B cell (primary cell): ENCODE results near the gene RCHY1. TPM values are rescaled to one million over a fixed set of nuclear protein-coding genes. Genes with fewer than 3 reads are reported as not detected.

Experiments
- ATAC-seq: fragments of 200-7000 bp; cut with Tn5 transposase; one replicate; pipeline ENCODE4 v1.10.0; 2021; ENCODE audit warnings: low read depth, mild to moderate bottlenecking, moderate number of reproducible peaks, moderate library complexity
- CTCF ChIA-PET: fragments of 350-600 bp; sonication (Branson Sonifier 250); formaldehyde crosslinking; loops from one replicate; lab custom pipeline; 2021; ENCODE audit warnings: antibody characterized with exemption, inconsistent platforms; lab: Charles Lee
- POLR2A ChIA-PET: fragments of 350-600 bp; sonication (Branson Sonifier 250); formaldehyde crosslinking; loops from one replicate; lab custom pipeline; 2021; ENCODE audit warnings: antibody characterized with exemption; lab: Charles Lee
- DNase-seq: peaks from one replicate; pipeline ENCODE4 v3.0.0; 2013
- H2AFZ ChIP-seq: 2 replicates; pipeline ENCODE4 v1.6.1; 2012; ENCODE audit warnings: mild to moderate bottlenecking, low read depth, low read length; ENCODE audit not compliant: insufficient read depth, poor library complexity, severe bottlenecking
- H3K27ac ChIP-seq, 2 donors: 1 replicate in 1 of 2; 2 replicates in 1 of 2; pipeline ENCODE4 v1.5.1; 2012 to 2013; ENCODE audit warnings: low read length in 2 of 2, mild to moderate bottlenecking in 2 of 2, moderate library complexity in 1 of 2
- H3K27me3 ChIP-seq, 4 experiments: fragments of 200-600 bp in 1 of 4; sonication (generic) in 1 of 4; replicated peaks in 1 of 4; 1 replicate in 2 of 4; 2 replicates in 2 of 4; pipeline versions ENCODE4 v1.6.1 to v1.7.0; 2013 to 2016; ENCODE audit warnings: low read length in 3 of 4, mild to moderate bottlenecking in 2 of 4, mixed read lengths in 1 of 4, moderate library complexity in 1 of 4; ENCODE audit not compliant: insufficient read depth in 4 of 4, control insufficient read depth in 3 of 4; ENCODE audit errors: control extremely low read depth in 1 of 4
- H3K36me3 ChIP-seq, 2 experiments: replicated peaks in 1 of 2; 1 replicate in 1 of 2; 2 replicates in 1 of 2; pipeline versions ENCODE4 v1.6.1 to v1.7.1; 2013; ENCODE audit warnings: low read length in 1 of 2; ENCODE audit not compliant: insufficient read depth in 2 of 2, control insufficient read depth in 1 of 2; ENCODE audit errors: control extremely low read depth in 1 of 2, extremely low read depth in 1 of 2
- H3K4me1 ChIP-seq, 2 donors: fragments of 200-600 bp in 1 of 2; sonication (generic) in 1 of 2; 1 replicate in 1 of 2; 2 replicates in 1 of 2; pipeline versions ENCODE4 v1.5.1 to v1.6.1; 2013 to 2017; ENCODE audit warnings: low read length in 2 of 2; ENCODE audit not compliant: control insufficient read depth in 2 of 2, insufficient read depth in 2 of 2
- H3K4me2 ChIP-seq: replicated peaks from 2 replicates; pipeline ENCODE3; 2012; ENCODE audit warnings: mild to moderate bottlenecking, low read depth, low read length; ENCODE audit not compliant: poor library complexity, severe bottlenecking
- H3K4me3 ChIP-seq, 5 experiments: fragments of 200-600 bp in 1 of 5; sonication (generic) in 1 of 5; 1 replicate in 3 of 5; 2 replicates in 2 of 5; pipeline versions ENCODE4 v1.5.1 to v1.7.0; 2011 to 2016; ENCODE audit warnings: low read length in 4 of 5, mild to moderate bottlenecking in 4 of 5, low read depth in 2 of 5, control low read depth in 1 of 5, moderate library complexity in 1 of 5; ENCODE audit not compliant: insufficient read depth in 1 of 5; ENCODE audit errors: control extremely low read depth in 1 of 5, extremely low read depth in 1 of 5
- H3K79me2 ChIP-seq: fragments of 200-600 bp; sonication (generic); one replicate; pipeline ENCODE4 v1.6.0; 2016; ENCODE audit warnings: low read length; ENCODE audit not compliant: control insufficient read depth, insufficient read depth
- H3K9ac ChIP-seq: fragments of 200-600 bp; sonication (generic); 2 replicates; pipeline ENCODE4 v1.6.1; 2017; ENCODE audit warnings: mild to moderate bottlenecking, low read length, moderate library complexity
- H3K9me3 ChIP-seq, 3 donors: one replicate each; pipeline versions ENCODE4 v1.6.1 to v1.7.1; 2013; ENCODE audit warnings: low read length in 2 of 3; ENCODE audit not compliant: control insufficient read depth in 2 of 3, insufficient read depth in 1 of 3; ENCODE audit errors: control extremely low read depth in 1 of 3
- H4K20me1 ChIP-seq: 2 replicates; pipeline ENCODE4 v1.6.0; 2012; ENCODE audit warnings: mild to moderate bottlenecking, low read length; ENCODE audit not compliant: insufficient read depth, control insufficient read depth, poor library complexity, severe bottlenecking
- H3K27ac Mint-ChIP-seq: one replicate; pipeline ENCODE4 v1.8.0; 2021; ENCODE audit warnings: mixed read lengths
- H3K27me3 Mint-ChIP-seq: one replicate; pipeline ENCODE4 v1.8.0; 2021; ENCODE audit warnings: mixed read lengths
- H3K4me1 Mint-ChIP-seq: one replicate; pipeline ENCODE4 v1.8.0; 2021; ENCODE audit warnings: mixed read lengths
- H3K4me3 Mint-ChIP-seq: one replicate; pipeline ENCODE4 v1.8.0; 2021; ENCODE audit warnings: mixed read lengths
- H3K9me3 Mint-ChIP-seq: one replicate; pipeline ENCODE4 v1.8.0; 2022; ENCODE audit warnings: mixed read lengths; ENCODE audit not compliant: insufficient read depth
- CTCF ChIP-seq: fragments of 200-600 bp; IDR thresholded peaks from one replicate; pipeline ENCODE4 v1.8.0; 2022; ENCODE audit warnings: antibody characterized with exemption, mild to moderate bottlenecking
- EZH2 ChIP-seq: IDR thresholded peaks from 2 replicates; pipeline ENCODE4 v1.6.1; 2012; ENCODE audit warnings: borderline replicate concordance, low read depth, mild to moderate bottlenecking, moderate library complexity, low read length; ENCODE audit not compliant: insufficient read depth, poor library complexity, severe bottlenecking
- WGBS: methylation state at CpG from one replicate; pipeline ENCODE4 v1.1.5; 2013; ENCODE audit warnings: missing lambda C conversion rate; ENCODE audit not compliant: insufficient coverage; 5-methylcytosine and 5-hydroxymethylcytosine counted together
- intact Hi-C: fragments of 100-400 bp; cut with micrococcal nuclease; formaldehyde crosslinking; loops from one replicate; pipeline ENCODE4 v1.10.0; 2022
- polyA plus RNA-seq: library from polyadenylated mRNA; depleted of rRNA; stranded (reverse); fragments of >200 nt; gene quantifications from 2 replicates; pipeline ENCODE4 v1.2.3, GENCODE V29; 2012
- total RNA-seq, 2 donors: library from RNA; stranded (reverse); fragments of 120-200 nt in 1 of 2; gene quantifications; 1 replicate in 1 of 2; 2 replicates in 1 of 2; pipeline versions ENCODE4 v1.2.3 to v1.2.4, GENCODE V29; 2013 to 2022

The RCHY1 gene
- total and polyA plus RNA-seq, 2 donors (not counting 1 experiment from before 2014, with no cell fraction given): 19.8 to 33.3 TPM

- ChIA-PET POLR2A (no interaction called here), CTCF (interaction anchor here (0.6 to 1.4 kb wide), 4 partner anchors 15 to 626 kb away, joined by 3 to 5 read pairs (median 4); no protein-coding TSS in a partner anchor)
- no peak for TF ChIP-seq EZH2
- no peak for TF ChIP-seq CTCF
Measured at GRCh38 chr4:75499900-75500299, 14.3 kb downstream of the RCHY1 start.

GRCh38 chr4:75498041-75498440 lies 16.2 kb downstream of the RCHY1 start:
- intact Hi-C loops: no loop called here
- WGBS: no CpG with 5 or more reads among the region's 2 CpGs
- H3K27me3 Mint-ChIP-seq: no peaks in the 10 kb centered on the region
- no peak overlapping the region for H2AFZ ChIP-seq
- peaks cover 28 to 42% of the 10 kb centered on the region in 2 experiments for H3K36me3 ChIP-seq
- no peak for DNase-seq
- no peak overlapping the region for H3K27ac Mint-ChIP-seq
- no peaks in the 10 kb centered on the region for H3K4me1 ChIP-seq
- H3K27ac ChIP-seq: no peak overlapping the region
- ChIA-PET POLR2A (no interaction called here), CTCF (interaction anchor here (0.6 to 0.7 kb wide), 2 partner anchors 16 to 230 kb away, joined by 3 to 4 read pairs; partner anchors contain the start of genes RCHY1 and THAP6)
- no peaks in the 10 kb centered on the region for H3K4me1 Mint-ChIP-seq
- no peak overlapping the region for H3K4me3 ChIP-seq
- H3K79me2 ChIP-seq: peaks cover 41% of the 10 kb centered on the region
- H4K20me1 ChIP-seq: peaks cover 14% of the 10 kb centered on the region
- no peak for ATAC-seq
- H3K27me3 ChIP-seq: no peaks in the 10 kb centered on the region
- no peak overlapping the region for H3K9ac ChIP-seq
- H3K9me3 Mint-ChIP-seq: no peaks in the 10 kb centered on the region
- TF ChIP-seq EZH2 (no peak), CTCF (no peak)
- H3K9me3 ChIP-seq: peaks cover 0 to 4% (median 0%) of the 10 kb centered on the region in 3 donors
- no peak overlapping the region for H3K4me3 Mint-ChIP-seq
- H3K4me2 ChIP-seq: no peak overlapping the region

More at GRCh38 chr4:75499900-75500299, 14.3 kb downstream of the RCHY1 start:
- Mint-ChIP-seq H3K27ac (no peak overlapping the region), H3K4me1 (no peaks in the 10 kb centered on the region), H3K4me3 (no peak overlapping the region), H3K9me3 (no peaks in the 10 kb centered on the region), H3K27me3 (no peaks in the 10 kb centered on the region)
- H3K27ac ChIP-seq: no peak overlapping the region
- H3K36me3 ChIP-seq: peaks cover 30 to 42% of the 10 kb centered on the region in 2 experiments
- no peak overlapping the region for H3K4me2 ChIP-seq
- H3K27me3 ChIP-seq: no peaks in the 10 kb centered on the region
- peaks cover 0 to 4% (median 0%) of the 10 kb centered on the region in 3 donors for H3K9me3 ChIP-seq
- no CpG with 5 or more reads among the region's 2 CpGs for WGBS
- H3K4me1 ChIP-seq: no peaks in the 10 kb centered on the region
- peaks cover 15% of the 10 kb centered on the region for H4K20me1 ChIP-seq
- intact Hi-C loops: no loop called here
- peaks cover 41% of the 10 kb centered on the region for H3K79me2 ChIP-seq
- ATAC-seq (no peak), DNase-seq (no peak)
- no peak overlapping the region for H2AFZ ChIP-seq
- no peak overlapping the region for H3K9ac ChIP-seq
- no peak overlapping the region for H3K4me3 ChIP-seq
